Hepatocyte (in vitro differentiated cells): ENCODE results near the gene SLFN12. TPM values are rescaled to one million over a fixed set of nuclear protein-coding genes. Genes with fewer than 3 reads are reported as not detected.

ENCODE experiments used
- DNase-seq: peaks from one replicate; pipeline ENCODE4 v3.0.0-alpha.2; 2016; ENCODE audit warnings: low spot score
- H2AFZ ChIP-seq: fragments of 200-600 bp; sonication (generic); 2 replicates; pipeline ENCODE4 v1.6.0; 2016; ENCODE audit warnings: antibody characterized with exemption, mild to moderate bottlenecking
- H3K27ac ChIP-seq: fragments of 200-600 bp; sonication (generic); 2 replicates; pipeline ENCODE4 v1.5.1; 2016; ENCODE audit warnings: mild to moderate bottlenecking
- H3K27me3 ChIP-seq: fragments of 200-600 bp; sonication (generic); 2 replicates; pipeline ENCODE4 v1.6.1; 2016
- H3K36me3 ChIP-seq: fragments of 200-600 bp; sonication (generic); replicated peaks from 2 replicates; pipeline ENCODE4 v1.5.1; 2016; ENCODE audit warnings: low read depth; ENCODE audit not compliant: insufficient read depth
- H3K4me1 ChIP-seq: fragments of 200-600 bp; sonication (generic); 2 replicates; pipeline ENCODE4 v1.5.1; 2016; ENCODE audit warnings: mild to moderate bottlenecking, moderate library complexity; ENCODE audit not compliant: insufficient read depth
- H3K4me2 ChIP-seq: fragments of 200-600 bp; sonication (generic); 2 replicates; pipeline ENCODE4 v1.6.0; 2016
- H3K4me3 ChIP-seq: fragments of 200-600 bp; sonication (generic); 2 replicates; pipeline ENCODE4 v1.5.1; 2016; ENCODE audit warnings: mild to moderate bottlenecking
- H3K79me2 ChIP-seq: fragments of 200-600 bp; sonication (generic); 2 replicates; pipeline ENCODE4 v1.6.0; 2017; ENCODE audit warnings: mild to moderate bottlenecking
- H3K9me2 ChIP-seq: fragments of 200-600 bp; sonication (generic); replicated peaks from 2 replicates; pipeline ENCODE4 v1.6.0; 2017; ENCODE audit warnings: mild to moderate bottlenecking; ENCODE audit not compliant: insufficient read depth
- H3K9me3 ChIP-seq: fragments of 200-600 bp; sonication (generic); 2 replicates; pipeline ENCODE4 v1.5.1; 2016; ENCODE audit warnings: low read depth, mild to moderate bottlenecking
- H4K20me1 ChIP-seq: fragments of 200-600 bp; sonication (generic); 2 replicates; pipeline ENCODE4 v1.6.0; 2016; ENCODE audit warnings: mild to moderate bottlenecking; ENCODE audit not compliant: insufficient read depth, poor library complexity, severe bottlenecking
- CTCF ChIP-seq: fragments of 200-600 bp; sonication (generic); IDR thresholded peaks from 2 replicates; pipeline ENCODE4 v1.5.1; 2016; ENCODE audit warnings: antibody characterized with exemption, mild to moderate bottlenecking; ENCODE audit not compliant: poor library complexity
- EZH2 ChIP-seq: fragments of 200-600 bp; sonication (generic); IDR thresholded peaks from 2 replicates; pipeline ENCODE4 v1.6.1; 2016; ENCODE audit warnings: antibody characterized with exemption, mild to moderate bottlenecking, borderline replicate concordance
- EZH2phosphoT487 ChIP-seq: fragments of 200-600 bp; sonication (generic); IDR thresholded peaks from one replicate; pipeline ENCODE4 v1.6.1; 2018; ENCODE audit warnings: antibody characterized with exemption, mild to moderate bottlenecking, low read depth, moderate library complexity; ENCODE audit not compliant: unreplicated experiment, severe bottlenecking
- WGBS: methylation state at CpG from one replicate; pipeline ENCODE4 v1.1.6; 2016; ENCODE audit warnings: low lambda C conversion rate; ENCODE audit errors: missing lambda C conversion rate; 5-methylcytosine and 5-hydroxymethylcytosine counted together
- polyA plus RNA-seq: library from polyadenylated mRNA; unstranded; fragments of >200 nt; fragmentation: Nextera tagmentation; extraction: Ambion mirVana; gene quantifications from 2 replicates; pipeline ENCODE4 v1.2.1, GENCODE V29; 2016
- total RNA-seq: library from RNA; depleted of rRNA; stranded (reverse); fragments of >200 nt; gene quantifications from 2 replicates; pipeline ENCODE4 v1.2.3, GENCODE V29; 2014

Gene SLFN12
- 5.1 and 7.8 TPM in 2 replicates for total RNA-seq
- 2.7 and 3.1 TPM in 2 replicates for polyA plus RNA-seq

GRCh38 chr17:35432176-35433074 lies at the start of gene SLFN12:
Gene SLFN12, minus strand, starts transcription at chr17:35432500. Its CDS starts 9,472 bp downstream, at chr17:35423028.
- Histone ChIP-seq H3K4me2 (peak within 1 kb of the TSS; percentile 72), H3K9me3 (no peaks in the 10 kb centered on the region), H3K36me3 (no peaks in the 10 kb centered on the region), H3K27me3 (no peaks in the 10 kb centered on the region), H4K20me1 (no peaks in the 10 kb centered on the region), H3K4me3 (peak within 1 kb of the TSS; percentile 32), H3K4me1 (peaks cover 8% of the 10 kb centered on the region), H2AFZ (peak within 1 kb of the TSS; percentile 57), H3K27ac (peak within 1 kb of the TSS; percentile 92), H3K9me2 (no peaks in the 10 kb centered on the region), H3K79me2 (peaks cover 16% of the 10 kb centered on the region)
- peak; percentile 73 for DNase-seq
- WGBS: 47% methylated on average over 22 of the region's 22 CpGs
- TF ChIP-seq CTCF: no peak
- TF ChIP-seq EZH2: no peak
- no peak for TF ChIP-seq EZH2phosphoT487

GRCh38 chr17:35479271-35479670 lies 47.0 kb upstream of the SLFN12 start:
- DNase-seq: no peak
- Histone ChIP-seq H3K4me3 (no peak overlapping the region), H3K4me2 (no peak overlapping the region), H3K9me3 (no peaks in the 10 kb centered on the region), H4K20me1 (no peaks in the 10 kb centered on the region), H3K36me3 (no peaks in the 10 kb centered on the region), H2AFZ (no peak overlapping the region), H3K27me3 (peaks cover 66% of the 10 kb centered on the region), H3K27ac (no peak overlapping the region), H3K79me2 (no peaks in the 10 kb centered on the region), H3K9me2 (no peaks in the 10 kb centered on the region), H3K4me1 (no peaks in the 10 kb centered on the region)
- 73% methylated on average over 5 of the region's 5 CpGs for WGBS
- no peak for TF ChIP-seq EZH2
- no peak for TF ChIP-seq CTCF
- TF ChIP-seq EZH2phosphoT487: no peak

GRCh38 chr17:35477248-35477647 lies 44.9 kb upstream of the SLFN12 start:
- Histone ChIP-seq H3K4me3 (no peak overlapping the region), H3K79me2 (no peaks in the 10 kb centered on the region), H2AFZ (no peak overlapping the region), H3K9me2 (no peaks in the 10 kb centered on the region), H3K27ac (no peak overlapping the region), H3K27me3 (peaks cover 56% of the 10 kb centered on the region), H3K9me3 (no peaks in the 10 kb centered on the region), H3K4me1 (no peaks in the 10 kb centered on the region), H4K20me1 (no peaks in the 10 kb centered on the region), H3K4me2 (no peak overlapping the region), H3K36me3 (no peaks in the 10 kb centered on the region)
- TF ChIP-seq CTCF (no peak), EZH2 (no peak)
- WGBS: 71% methylated on average over 5 of the region's 5 CpGs
- no peak for DNase-seq
